ENCODE results near the gene FAM3A.
"Not testable (repeated sequence)": the region's sequence is repeated elsewhere in the genome, so short reads cannot be mapped to it uniquely, and the experiment has no call there.

FAM3A gene

GRCh38 chrX:154515966-154516655, at the start of gene FAM3A:
Gene FAM3A (minus strand): TSS chrX:154516232. CDS start chrX:154515772, 460 bp downstream.
- DNase-seq: peak; percentile 96

- DNase-seq: not testable (repeated sequence)
Measured at GRCh38 chrX:154562295-154562694, 46.3 kb upstream of the FAM3A start.

- not testable (repeated sequence) for DNase-seq
Measured at GRCh38 chrX:154560326-154560725, 44.3 kb upstream of the FAM3A start.

- DNase-seq: not testable (repeated sequence)
Measured at GRCh38 chrX:154558896-154559295, 42.9 kb upstream of the FAM3A start.

GRCh38 chrX:154558060-154558690, 42.1 kb upstream of the FAM3A start:
- DNase-seq: not testable (repeated sequence)

- not testable (repeated sequence) for DNase-seq
Measured at GRCh38 chrX:154552112-154552806, 36.2 kb upstream of the FAM3A start.

- no peak for DNase-seq
Measured at GRCh38 chrX:154549766-154550165, 33.7 kb upstream of the FAM3A start.

- DNase-seq: no peak
Measured at GRCh38 chrX:154548028-154548316, 31.9 kb upstream of the FAM3A start.

- DNase-seq: peak; percentile 93
Measured at GRCh38 chrX:154547245-154548027, 31.4 kb upstream of the FAM3A start, which contains the start of gene IKBKG. Gene IKBKG (plus strand): TSS chrX:154547620. CDS start chrX:154552003, 4,383 bp downstream.

GRCh38 chrX:154546354-154547244, 30.6 kb upstream of the FAM3A start, which contains the start of gene G6PD:
Gene G6PD (minus strand): TSS chrX:154546846. CDS start chrX:154546155, 691 bp downstream.
- peak; percentile 84 for DNase-seq

GRCh38 chrX:154545673-154546274, 29.7 kb upstream of the FAM3A start:
- no peak for DNase-seq

GRCh38 chrX:154542723-154543424, 26.8 kb upstream of the FAM3A start:
- DNase-seq: peak; percentile 50

GRCh38 chrX:154541896-154542722, 26.1 kb upstream of the FAM3A start:
- DNase-seq: peak; percentile 52

GRCh38 chrX:154541589-154541895, 25.5 kb upstream of the FAM3A start:
- DNase-seq: no peak

GRCh38 chrX:154540897-154541535, 25.0 kb upstream of the FAM3A start:
- no peak for DNase-seq

GRCh38 chrX:154540365-154540764, 24.3 kb upstream of the FAM3A start:
- not testable (repeated sequence) for DNase-seq

- no peak for DNase-seq
Measured at GRCh38 chrX:154539077-154539476, 23.0 kb upstream of the FAM3A start.

GRCh38 chrX:154535892-154536291, 19.9 kb upstream of the FAM3A start:
- no peak for DNase-seq

- peak; percentile 95 for DNase-seq
Measured at GRCh38 chrX:154534526-154535322, 18.7 kb upstream of the FAM3A start.
